Amniotic epithelial cell (primary cell): ENCODE results near the gene ASGR1.
A peak's percentile ranks its signal among the peaks of the same experiment; 100 is the strongest.

Experiments
- DNase-seq: peaks from one replicate; pipeline ENCODE4 v3.0.0-alpha.2; 2010; ENCODE audit warnings: low read depth

Gene ASGR1, protein sequence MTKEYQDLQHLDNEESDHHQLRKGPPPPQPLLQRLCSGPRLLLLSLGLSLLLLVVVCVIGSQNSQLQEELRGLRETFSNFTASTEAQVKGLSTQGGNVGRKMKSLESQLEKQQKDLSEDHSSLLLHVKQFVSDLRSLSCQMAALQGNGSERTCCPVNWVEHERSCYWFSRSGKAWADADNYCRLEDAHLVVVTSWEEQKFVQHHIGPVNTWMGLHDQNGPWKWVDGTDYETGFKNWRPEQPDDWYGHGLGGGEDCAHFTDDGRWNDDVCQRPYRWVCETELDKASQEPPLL

DNA sequence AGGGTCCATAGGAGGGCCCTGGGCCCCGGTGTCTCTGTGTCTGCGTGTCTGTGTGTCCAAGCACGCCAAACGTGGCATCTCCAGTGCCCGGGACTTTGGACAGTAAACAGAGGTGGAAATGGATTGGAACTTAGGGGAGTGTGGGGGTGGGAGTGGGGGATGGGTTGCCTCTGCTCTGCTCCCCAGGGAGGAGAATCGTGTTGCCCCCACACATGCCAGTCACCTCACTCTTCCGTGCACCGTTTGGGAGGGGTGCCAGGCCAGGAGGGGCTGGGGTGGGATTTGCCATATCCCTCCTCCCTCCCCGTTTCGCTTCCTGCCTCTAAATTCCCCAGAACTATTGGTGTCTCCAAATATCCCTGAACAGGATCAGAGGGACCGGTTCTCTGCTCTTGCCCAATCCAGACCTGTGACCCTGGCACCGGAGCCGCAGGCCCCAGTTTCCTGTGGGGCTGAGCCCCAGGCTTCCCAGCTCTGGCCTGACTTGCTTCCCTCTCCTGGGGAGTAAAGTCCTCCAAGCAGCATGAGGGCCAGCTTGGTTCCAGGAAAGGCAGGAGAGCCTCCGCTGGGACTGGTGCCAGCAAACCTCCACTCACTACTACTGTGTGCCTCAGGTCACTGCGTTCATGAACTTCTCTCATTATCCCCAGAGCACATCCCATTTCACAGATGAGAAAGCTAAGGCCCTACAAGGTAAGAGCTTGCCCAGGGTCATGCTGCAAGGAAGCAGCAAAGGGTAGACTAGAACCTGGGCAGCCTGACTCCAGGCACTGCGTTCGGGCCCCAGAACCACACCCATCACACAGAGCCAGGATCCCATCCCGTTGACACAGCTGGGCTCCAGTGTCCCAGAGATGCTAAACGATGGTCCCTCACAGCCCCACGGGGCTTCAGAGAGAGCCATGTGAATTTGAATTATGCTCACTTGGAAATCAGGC, at the start of gene ASGR1:
ASGR1 (minus strand) TSS at position 54 of the 938 bp plus-strand sequence. CDS start 807 bp downstream, outside the sequence.
- DNase-seq = no peak

DNA sequence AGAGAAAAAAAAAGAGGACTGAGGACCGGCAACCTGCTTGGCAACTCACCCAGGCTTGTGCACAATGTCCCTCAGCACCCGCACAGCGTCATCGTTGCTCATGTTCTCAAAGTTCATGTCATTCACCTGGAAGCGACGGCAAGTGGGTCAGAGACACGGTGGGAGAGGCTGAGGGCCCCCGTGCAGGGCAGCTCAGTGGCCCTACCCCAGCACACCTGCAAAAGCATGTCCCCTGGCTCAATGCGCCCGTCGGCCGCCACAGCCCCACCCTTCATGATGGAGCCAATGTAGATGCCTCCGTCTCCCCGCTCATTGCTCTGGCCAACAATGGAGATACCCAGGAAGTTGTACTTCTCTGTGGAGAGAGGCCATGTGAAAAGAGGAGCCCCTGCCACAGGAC, 49.8 kb upstream of the ASGR1 start:
- DNase-seq = no peak

DNA sequence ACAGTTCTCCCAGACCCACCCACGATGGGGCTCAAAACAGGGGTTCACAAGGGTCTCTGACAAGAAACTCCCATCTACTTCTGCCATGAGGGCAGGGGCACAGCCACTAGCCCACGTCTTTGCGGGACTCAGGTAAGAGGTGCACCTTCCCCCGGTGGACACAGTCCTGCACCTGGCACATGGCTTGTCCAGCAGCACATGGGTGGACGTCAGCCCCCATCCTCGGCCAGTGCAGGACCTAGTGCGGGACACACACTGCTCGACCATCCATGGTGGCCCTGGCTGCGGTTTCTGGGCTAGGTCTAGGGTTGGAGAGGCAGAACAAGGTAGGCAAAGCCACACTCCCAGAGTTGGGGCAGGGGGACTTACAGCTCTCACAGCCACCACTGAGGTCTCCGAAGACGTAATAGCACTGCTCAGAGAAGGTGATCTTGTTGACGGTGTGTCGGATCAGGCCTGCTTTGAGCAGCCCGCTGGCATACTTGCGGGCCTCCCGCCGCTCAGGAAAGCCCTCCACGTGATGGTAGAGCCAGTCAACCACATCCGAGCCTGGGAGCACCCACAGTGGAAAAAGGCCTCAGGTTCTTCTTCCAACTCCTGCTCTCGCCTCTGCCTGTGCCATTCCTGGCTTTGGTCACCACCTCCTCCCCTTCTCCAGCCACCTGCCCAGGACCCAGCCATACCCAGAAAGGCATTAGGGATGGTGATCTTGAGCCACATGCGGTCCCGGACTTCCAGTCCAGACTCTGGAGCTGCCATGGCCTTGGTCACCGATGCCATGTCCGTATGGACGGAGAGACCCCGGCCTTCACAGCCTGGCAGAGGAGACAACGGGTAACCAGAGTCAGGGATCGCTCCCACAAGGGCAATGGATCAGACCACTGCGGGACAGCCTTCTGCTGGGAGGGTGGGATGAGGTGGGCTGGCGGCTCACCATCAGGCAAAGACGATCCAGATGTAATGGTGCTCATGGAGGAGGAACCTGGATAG, 47.8 kb upstream of the ASGR1 start:
- DNase-seq = no peak

DNA sequence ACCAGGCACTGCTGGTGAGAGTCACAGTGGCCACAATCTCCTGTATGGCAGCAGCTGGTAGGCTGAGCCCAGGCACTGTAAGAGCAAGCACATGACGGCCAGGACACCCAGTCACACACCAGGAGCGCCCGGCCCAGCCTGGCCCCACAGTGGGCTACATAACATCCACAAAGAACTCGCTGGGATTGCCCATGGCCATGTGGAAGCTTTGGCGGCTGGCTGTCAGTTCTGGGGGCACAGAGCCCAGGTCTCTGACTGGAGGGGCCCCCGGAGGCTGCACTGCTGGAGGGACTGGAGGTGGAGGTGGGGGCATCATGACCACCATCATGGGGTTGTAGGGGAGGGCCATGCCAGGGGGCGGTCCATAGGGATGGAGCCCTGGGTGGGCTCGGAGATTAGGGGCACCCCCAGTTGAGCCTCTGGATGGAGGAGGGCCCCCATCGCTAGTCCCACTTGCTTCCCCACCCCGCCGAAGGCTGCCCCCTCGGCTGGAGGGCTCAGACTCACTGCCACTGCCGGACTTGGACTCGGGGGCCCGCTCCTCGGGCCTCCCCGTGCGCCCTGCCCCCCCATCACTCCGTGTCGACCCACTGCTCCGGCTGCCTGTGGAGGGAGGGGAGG, 46.7 kb upstream of the ASGR1 start:
- no peak for DNase-seq

DNA sequence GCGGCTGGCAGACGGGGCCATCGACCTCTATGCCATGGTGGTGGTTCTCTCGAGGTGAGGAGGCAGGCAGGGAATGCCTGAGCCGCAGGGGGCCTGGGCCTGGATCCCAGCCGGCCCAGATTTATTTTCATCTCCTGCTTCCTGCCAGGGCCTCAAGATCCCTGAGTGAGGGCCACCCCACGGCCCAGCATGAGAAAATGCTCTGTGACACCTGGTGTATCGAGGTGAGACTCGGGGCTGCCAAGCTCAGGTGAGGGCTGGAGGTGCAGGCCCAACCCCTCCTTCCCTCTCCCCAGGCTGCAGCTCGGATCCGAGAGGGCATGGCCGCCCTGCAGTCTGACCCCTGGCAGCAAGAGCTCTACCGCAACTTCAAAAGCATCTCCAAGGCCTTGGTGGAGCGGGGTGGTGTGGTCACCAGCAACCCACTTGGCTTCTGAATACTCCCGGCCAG, 45.5 kb upstream of the ASGR1 start:
- DNase-seq = no peak

DNA sequence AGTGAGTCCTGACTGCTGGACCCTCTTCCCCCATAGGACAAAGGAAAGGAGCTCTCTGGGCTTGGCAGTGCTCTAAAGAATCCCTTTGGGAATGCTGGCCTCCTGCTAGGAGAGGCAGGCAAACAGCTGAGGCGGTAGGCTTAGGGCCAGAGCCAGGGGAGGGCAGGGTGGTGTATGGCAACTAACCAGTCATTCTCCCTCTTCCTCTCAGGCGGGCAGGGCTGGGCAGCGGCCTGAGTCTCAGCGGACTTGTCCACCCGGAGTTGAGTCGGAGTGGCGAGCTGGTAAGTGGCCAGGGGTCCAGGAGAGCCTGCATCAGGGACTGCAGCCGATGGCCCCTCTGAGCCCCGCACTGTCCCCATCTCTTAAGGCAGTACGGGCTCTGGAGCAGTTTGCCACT, 44.9 kb upstream of the ASGR1 start:
- no peak for DNase-seq

DNA sequence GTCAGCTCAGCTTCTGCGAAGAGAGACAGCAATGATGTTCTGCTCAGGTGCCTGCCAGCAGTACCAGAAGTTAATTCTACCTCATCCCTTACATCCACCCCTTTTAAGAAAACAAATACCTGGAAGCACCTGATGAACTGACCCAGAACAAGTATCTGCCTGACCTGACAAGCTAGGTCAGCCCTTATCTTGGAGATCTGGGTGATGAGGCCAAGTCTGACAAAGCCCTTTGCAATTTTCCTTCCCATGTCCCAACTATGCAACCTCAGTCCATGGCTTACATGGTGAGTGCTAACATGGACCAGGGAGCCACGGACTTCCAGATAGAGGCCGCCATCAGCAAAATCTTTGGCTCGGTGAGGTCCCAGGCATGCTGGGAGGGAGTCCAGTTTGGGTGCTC, 44.2 kb upstream of the ASGR1 start:
- peak; percentile 36 for DNase-seq

DNA sequence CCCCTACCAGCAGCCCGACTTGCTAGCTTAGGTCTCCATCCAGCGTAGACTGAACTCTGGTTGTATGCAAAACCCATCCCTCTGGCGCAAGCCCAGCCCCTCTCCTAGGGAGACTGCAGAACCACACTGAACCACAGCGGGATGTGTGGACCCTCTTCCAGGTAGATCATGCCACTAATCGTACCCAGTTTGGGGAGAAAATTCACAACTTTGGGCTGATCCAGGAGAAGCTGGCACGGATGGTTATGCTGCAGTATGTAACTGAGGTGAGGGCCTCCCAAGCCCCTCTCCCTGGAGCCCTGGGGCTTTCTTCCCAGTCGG, 43.8 kb upstream of the ASGR1 start:
- no peak for DNase-seq

DNA sequence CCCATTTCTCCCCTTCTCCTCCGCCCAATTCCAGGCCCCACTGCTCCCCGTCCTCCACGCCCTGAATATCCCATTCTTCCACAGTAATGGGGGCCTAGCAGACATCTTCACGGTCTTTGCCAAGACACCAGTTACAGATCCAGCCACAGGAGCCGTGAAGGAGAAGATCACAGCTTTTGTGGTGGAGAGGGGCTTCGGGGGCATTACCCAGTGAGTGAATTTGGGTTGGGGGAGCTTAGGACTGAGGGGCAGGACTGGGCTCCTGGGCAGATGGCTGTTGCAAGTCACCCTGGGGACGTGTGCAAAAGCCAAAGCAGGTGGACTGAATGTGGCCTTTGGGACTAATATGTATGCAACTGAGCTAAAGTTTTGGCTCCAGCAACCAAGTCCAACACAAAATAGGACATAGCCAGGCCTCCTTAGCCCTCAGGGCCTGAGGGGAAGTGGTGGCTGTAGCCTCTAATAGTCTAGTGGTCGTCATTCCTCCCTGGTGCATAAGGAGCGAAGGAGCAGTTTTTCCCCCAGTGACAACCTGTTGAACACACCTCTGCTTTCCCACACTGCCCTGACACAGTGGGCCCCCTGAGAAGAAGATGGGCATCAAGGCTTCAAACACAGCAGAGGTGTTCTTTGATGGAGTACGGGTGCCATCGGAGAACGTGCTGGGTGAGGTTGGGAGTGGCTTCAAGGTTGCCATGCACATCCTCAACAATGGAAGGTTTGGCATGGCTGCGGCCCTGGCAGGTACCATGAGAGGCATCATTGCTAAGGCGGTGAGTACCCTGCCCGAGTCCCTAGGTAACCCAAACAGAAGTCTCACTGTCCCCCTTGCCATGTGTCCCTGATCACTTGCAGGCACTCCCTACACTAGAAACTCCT, 43.2 kb upstream of the ASGR1 start:
- no peak for DNase-seq

DNA sequence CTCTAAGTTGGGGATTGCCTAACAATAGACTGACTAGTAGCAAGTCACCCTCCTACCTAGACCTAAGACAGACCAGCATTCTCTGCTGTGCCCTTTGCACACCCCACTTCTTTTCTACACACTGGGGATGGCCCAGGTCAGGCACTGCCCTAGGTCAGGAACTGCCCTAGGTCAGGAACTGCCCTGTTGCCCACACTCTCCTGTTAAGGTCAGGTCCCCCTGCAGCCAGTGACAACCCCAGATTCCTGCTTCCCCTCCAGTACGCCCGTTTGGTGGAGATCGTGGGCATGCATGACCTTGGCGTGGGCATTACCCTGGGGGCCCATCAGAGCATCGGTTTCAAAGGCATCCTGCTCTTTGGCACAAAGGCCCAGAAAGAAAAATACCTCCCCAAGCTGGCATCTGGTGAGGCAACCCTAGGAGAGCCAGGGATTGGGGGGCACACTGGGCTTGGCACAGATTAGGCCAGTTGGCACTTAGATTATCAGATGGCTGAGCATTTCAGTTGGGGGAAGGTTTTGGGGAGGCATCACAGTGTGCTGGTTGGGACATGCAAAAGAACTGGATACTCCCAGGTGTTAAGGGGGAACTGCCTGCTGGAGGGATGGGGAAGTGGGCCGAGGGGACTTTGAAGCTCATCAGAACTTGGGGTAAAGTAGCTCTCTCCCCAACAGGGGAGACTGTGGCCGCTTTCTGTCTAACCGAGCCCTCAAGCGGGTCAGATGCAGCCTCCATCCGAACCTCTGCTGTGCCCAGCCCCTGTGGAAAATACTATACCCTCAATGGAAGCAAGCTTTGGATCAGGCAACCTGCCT, 42.3 kb upstream of the ASGR1 start:
- no peak for DNase-seq

DNA sequence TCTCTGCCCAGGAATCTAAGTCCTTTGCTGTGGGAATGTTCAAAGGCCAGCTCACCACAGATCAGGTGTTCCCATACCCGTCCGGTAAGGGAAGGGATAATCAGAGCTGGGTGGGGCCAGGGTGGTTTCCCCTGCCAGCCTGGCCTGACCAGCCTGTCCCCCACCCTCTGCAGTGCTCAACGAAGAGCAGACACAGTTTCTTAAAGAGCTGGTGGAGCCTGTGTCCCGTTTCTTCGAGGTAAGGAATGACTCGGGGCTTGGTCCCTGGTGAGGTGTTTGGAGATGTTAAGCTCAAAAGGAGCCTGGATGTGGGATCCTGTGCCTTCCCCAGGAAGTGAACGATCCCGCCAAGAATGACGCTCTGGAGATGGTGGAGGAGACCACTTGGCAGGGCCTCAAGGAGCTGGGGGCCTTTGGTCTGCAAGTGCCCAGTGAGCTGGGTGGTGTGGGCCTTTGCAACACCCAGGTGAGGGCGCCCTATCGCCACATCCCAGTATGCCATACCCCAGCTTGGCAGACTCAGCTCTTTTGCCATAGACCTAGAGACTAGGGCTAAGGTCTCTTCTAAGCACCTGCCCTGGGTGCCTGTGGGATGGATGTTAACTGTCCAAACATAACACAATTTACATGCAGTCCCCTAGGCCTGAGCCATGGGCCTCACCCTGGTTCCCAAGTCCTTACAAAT, 41.6 kb upstream of the ASGR1 start:
- peak; percentile 66 for DNase-seq

DNA sequence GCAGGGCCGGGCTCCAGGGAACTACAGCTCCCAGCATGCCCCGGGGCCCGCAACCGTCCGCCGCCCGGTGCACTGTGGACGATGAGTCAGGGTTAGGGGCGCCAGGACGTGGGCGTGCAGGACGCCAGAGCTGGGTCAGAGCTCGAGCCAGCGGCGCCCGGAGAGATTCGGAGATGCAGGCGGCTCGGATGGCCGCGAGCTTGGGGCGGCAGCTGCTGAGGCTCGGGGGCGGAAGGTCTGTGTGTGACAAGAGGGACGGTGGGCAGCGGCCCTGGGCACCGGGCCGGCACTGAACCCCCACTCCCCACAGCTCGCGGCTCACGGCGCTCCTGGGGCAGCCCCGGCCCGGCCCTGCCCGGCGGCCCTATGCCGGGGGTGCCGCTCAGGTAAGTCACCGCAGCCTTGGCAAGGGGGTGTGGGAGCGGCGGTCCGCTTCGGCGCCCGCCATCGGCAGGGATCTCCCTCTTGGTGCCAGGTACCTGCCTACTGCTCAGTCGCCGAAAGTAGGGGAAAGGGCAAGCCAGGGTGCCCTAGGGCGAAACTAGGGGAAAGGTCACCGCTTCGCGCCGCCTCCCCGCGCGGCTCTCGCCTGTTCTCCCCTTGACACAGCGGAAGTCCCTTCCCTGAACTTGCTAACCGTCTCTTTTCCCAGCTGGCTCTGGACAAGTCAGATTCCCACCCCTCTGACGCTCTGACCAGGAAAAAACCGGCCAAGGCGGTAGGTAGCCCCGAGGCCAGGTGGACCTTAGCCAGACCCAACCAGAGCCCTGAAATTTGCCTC, 40.8 kb upstream of the ASGR1 start, which contains the start of the genes ACADVL and DLG4:
ACADVL (plus strand) TSS at position 127 of the 781 bp plus-strand sequence; CDS start at position 174, 47 bp downstream.
DLG4 (minus strand) TSS at position 25 of the 781 bp plus-strand sequence.
- DNase-seq = peak; percentile 80

DNA sequence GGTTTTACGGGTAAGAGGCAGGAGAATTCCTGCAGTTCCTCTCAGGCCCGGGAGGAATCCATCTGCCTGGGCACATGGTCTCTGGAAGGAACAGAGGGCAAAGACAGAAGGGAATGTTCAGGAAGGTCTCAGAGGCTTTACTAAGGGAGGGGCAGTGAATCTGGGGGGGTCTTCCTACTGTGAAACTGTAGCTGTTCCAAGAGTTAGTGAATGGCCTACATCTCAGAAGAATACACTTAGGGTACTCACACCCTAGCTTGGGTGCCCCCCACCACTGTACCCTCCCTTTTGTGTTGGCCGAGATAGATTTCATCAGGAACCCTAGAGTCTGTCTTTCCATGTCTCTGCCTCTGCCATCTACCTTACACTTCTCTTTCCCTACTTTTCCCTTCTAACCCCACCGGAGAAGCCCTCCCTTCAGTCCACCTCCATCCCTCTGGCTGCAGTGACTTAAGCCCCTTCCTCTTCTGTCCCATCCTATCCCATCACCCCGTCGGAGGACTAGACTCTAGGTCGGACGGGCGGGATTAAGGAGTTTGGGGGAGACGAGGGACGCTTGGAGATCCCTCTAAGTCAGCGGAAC, 40.1 kb upstream of the ASGR1 start:
- DNase-seq = no peak

DNA sequence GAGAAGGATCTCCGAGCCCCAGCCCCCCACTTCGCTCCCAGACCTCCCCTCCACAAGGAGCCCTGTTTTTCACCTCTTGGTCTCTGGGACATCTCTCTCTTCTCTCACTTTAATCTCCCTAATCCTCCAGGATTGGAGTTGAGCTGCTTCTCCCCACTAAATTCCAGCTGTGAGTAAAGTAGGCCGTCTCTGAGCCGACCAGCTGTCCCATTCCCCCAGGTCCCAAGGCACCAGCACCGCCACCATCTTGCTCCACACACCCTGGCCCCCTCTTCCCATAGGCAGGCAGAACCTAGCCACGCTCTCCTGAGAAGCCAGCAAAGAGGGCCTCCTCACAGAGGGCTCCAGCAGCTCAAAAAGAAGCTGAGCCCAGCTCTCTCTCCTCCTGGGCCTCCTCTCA, 39.6 kb upstream of the ASGR1 start:
- DNase-seq = no peak

DNA sequence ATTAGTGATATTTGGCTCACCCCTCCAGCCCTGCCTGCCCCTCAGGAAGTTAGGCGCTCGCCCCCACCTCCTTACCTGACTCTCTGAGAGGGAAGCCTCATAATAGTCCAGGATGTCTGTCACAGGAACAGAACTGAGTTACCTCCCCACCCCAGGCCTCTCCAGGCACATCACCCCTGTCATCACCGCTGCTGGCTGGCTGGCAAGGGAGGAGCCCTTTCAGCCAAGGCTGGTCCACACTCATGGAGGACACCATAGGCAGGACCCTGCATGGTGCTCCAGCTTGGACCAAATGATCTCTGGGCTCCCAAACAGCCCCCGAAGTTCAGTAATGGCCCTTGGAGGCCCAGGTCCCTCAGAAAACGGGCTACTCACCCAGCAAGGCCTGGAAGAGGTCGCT, 39.0 kb upstream of the ASGR1 start:
- DNase-seq = no peak

DNA sequence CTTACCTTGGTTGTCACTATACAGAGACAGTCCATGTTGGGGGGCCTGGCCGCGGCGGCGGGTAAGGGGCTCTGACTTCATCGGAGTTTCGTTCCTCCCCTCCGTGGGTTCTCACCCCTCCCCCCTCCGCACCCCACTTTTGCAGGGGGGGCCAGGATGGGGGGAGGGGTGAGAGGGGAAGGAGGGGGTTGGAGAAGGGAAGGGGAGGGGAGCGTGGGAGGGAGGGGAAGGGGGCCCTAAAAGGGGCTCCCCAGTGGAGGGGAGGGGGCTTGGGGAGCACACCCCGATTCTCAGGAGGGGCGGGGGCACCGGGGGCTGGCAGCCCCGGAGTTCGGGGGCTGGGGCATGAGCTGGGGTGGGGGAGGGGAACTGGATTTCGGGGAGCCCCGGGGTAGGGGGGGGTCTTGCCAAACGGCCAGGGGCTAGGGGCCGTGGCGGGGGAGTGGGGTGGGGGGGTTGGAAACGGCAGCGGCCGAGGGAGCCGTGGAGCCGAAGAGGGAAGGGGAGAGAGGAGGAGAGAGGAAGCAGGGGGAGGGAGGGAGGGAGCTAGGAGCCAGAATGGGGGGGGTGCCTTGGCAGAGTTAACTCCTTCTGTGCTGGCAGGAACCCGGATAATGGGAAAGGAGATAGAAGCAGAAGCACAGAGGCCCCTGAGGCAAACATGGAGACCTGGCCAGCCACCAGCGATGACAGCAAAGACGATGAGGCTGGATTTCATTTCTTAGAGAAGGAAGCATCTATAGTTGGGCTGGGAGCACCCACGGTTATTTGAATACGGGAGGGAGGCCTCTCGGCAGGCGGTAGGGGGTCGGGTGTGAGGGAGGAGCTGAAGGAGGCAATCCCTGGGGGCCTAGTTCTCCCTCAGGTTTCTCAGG, 38.2 kb upstream of the ASGR1 start:
- peak; percentile 75 for DNase-seq
